HepG2 (cell line): ENCODE measurements around the gene ALS2CL. TPM values are rescaled to one million over a fixed set of nuclear protein-coding genes. Genes with fewer than 3 reads are reported as not detected.

ENCODE experiments used
- ATAC-seq: fragments of 200-7000 bp; cut with Tn5 transposase; 3 replicates; pipeline ENCODE4 v1.9.1; 2020; ENCODE audit warnings: mild to moderate bottlenecking, moderate library complexity
- BruUV-seq: library from RNA; stranded (reverse); fragments of 400-500 nt; replicated peaks from 2 replicates; lab custom pipeline; 2021; lab: Mats Ljungman, UMichigan
- CTCF ChIA-PET: fragments of 300-600 bp; formaldehyde crosslinking; extraction: SDS; loops from one replicate; lab custom pipeline; 2021; ENCODE audit warnings: low total read pairs, inconsistent platforms, low intra/inter-chr PET ratio; lab: Yijun Ruan, JAX
- POLR2A ChIA-PET: fragments of 350-600 bp; sonication (Branson Sonifier 250); formaldehyde crosslinking; loops from one replicate; lab custom pipeline; 2020; ENCODE audit warnings: antibody characterized with exemption, inconsistent platforms; lab: Yijun Ruan, JAX
- DNase-seq: peaks from one replicate; pipeline ENCODE4 v3.0.0-alpha.2; 2015; ENCODE audit warnings: low spot score
- FAIRE-seq: peaks from 3 replicates; lab custom pipeline; 2011; peaks lifted over from hg19 to GRCh38; lab: Jason Lieb, UNC
- H2AFZ ChIP-seq: one replicate; pipeline ENCODE4 v1.6.1; 2011; ENCODE audit warnings: low read length, inconsistent platforms
- H3K27ac ChIP-seq: fragments of 300-600 bp; 3 replicates; pipeline ENCODE4 v1.8.0; 2011; ENCODE audit warnings: mixed run types, mild to moderate bottlenecking, mixed read lengths, low read length, inconsistent platforms; ENCODE audit not compliant: insufficient read depth; ENCODE audit errors: extremely low read length
- H3K27me3 ChIP-seq, 2 experiments: fragments of 200-600 bp in 1 of 2; 2 replicates in 1 of 2; 3 replicates in 1 of 2; pipeline versions ENCODE4 v1.6.0 to v1.8.0; 2011; ENCODE audit warnings: low read length in 2 of 2, mild to moderate bottlenecking in 2 of 2, moderate library complexity in 2 of 2, inconsistent platforms in 1 of 2; ENCODE audit not compliant: insufficient read depth in 2 of 2, control insufficient read depth in 1 of 2
- H3K36me3 ChIP-seq, 2 experiments: fragments of 200-600 bp in 1 of 2; replicated peaks in 1 of 2; 2 replicates in 1 of 2; 3 replicates in 1 of 2; pipeline versions ENCODE4 v1.5.1 to v1.8.0; 2011; ENCODE audit warnings: low read length in 2 of 2, inconsistent platforms in 1 of 2; ENCODE audit not compliant: insufficient read depth in 2 of 2, control insufficient read depth in 1 of 2
- H3K4me1 ChIP-seq: 2 replicates; pipeline ENCODE4 v1.5.1; 2012; ENCODE audit warnings: low read length, inconsistent platforms; ENCODE audit not compliant: insufficient read depth
- H3K4me2 ChIP-seq: 2 replicates; pipeline ENCODE4 v1.6.0; 2011; ENCODE audit warnings: low read depth, low read length, inconsistent platforms
- H3K4me3 ChIP-seq, 3 experiments: fragments of 200-600 bp in 1 of 3; sonication (generic), shearing (Covaris generic) in 1 of 3; replicated peaks in 1 of 3; 2 replicates each; pipeline ENCODE4 v1.5.1; 2011 to 2016; ENCODE audit warnings: low read length in 3 of 3, inconsistent platforms in 2 of 3, low read depth in 2 of 3, mild to moderate bottlenecking in 2 of 3, control low read depth in 1 of 3, mixed read lengths in 1 of 3; ENCODE audit not compliant: insufficient read depth in 1 of 3
- H3K79me2 ChIP-seq: one replicate; pipeline ENCODE4 v1.6.1; 2011; ENCODE audit warnings: low read length, inconsistent platforms; ENCODE audit not compliant: insufficient read depth
- H3K9ac ChIP-seq: 2 replicates; pipeline ENCODE4 v1.6.0; 2011; ENCODE audit warnings: mild to moderate bottlenecking, low read depth, low read length, inconsistent platforms; ENCODE audit not compliant: insufficient read depth
- H3K9me3 ChIP-seq: 2 replicates; pipeline ENCODE4 v1.5.1; 2012; ENCODE audit warnings: mild to moderate bottlenecking, low read length
- H4K20me1 ChIP-seq: 2 replicates; pipeline ENCODE4 v1.6.0; 2011; ENCODE audit warnings: inconsistent platforms, mild to moderate bottlenecking, low read length, moderate library complexity; ENCODE audit not compliant: insufficient read depth
- CBX1 ChIP-seq: IDR thresholded peaks from one replicate; pipeline ENCODE4 v1.6.1; 2016; ENCODE audit warnings: antibody characterized with exemption, low read depth
- CTCF ChIP-seq: sonication (generic); formaldehyde crosslinking; IDR thresholded peaks from 2 replicates; pipeline ENCODE4 v1.5.0; 2020; ENCODE audit warnings: mild to moderate bottlenecking, missing genetic modification reagents, moderate library complexity
- MAZ ChIP-seq, 2 experiments: sonication (generic) in 1 of 2; formaldehyde crosslinking in 1 of 2; IDR thresholded peaks; 2 replicates each; pipeline versions ENCODE4 v1.5.0 to v1.6.1; 2012 to 2020; ENCODE audit warnings: low read depth in 2 of 2, mild to moderate bottlenecking in 2 of 2, borderline replicate concordance in 1 of 2, improper control_type of control experiment in 1 of 2, low read length in 1 of 2, missing genetic modification reagents in 1 of 2, moderate library complexity in 1 of 2
- PCBP1 ChIP-seq: fragments of 200-400 bp; formaldehyde crosslinking; IDR thresholded peaks from 2 replicates; pipeline ENCODE4 v1.6.1; 2017; ENCODE audit warnings: mild to moderate bottlenecking, low read depth, low read length, borderline replicate concordance
- STAG1 ChIP-seq: sonication (generic); formaldehyde crosslinking; IDR thresholded peaks from 2 replicates; pipeline ENCODE4 v1.4.0; 2020; ENCODE audit warnings: missing genetic modification reagents
- ZNF570 ChIP-seq: sonication (generic); formaldehyde crosslinking; IDR thresholded peaks from 2 replicates; pipeline ENCODE4 v1.4.0; 2020; ENCODE audit warnings: mild to moderate bottlenecking, missing genetic modification reagents, borderline replicate concordance
- ZNF589 ChIP-seq: sonication (generic); formaldehyde crosslinking; conservative IDR thresholded peaks from 2 replicates; pipeline ENCODE4 v1.8.0; 2022; ENCODE audit warnings: mild to moderate bottlenecking, moderate library complexity, missing genetic modification reagents
- WGBS: methylation state at CpG from one replicate; pipeline ENCODE4 v1.1.6; 2017; ENCODE audit warnings: low lambda C conversion rate; 5-methylcytosine and 5-hydroxymethylcytosine counted together
- in situ Hi-C: cut with HindIII; loops from 2 replicates; pipeline ENCODE4 v1.10.0; 2017; ENCODE audit warnings: low pct_unique_long_range_greater_than_20kb; ENCODE audit not compliant: extremely low pct_ligation_motif_present
- intact Hi-C: fragments of 100-400 bp; cut with micrococcal nuclease; formaldehyde crosslinking; loops from one replicate; pipeline ENCODE4 v1.10.0; 2022; ENCODE audit not compliant: unreplicated experiment
- polyA plus RNA-seq, 8 experiments: library from polyadenylated mRNA; depleted of rRNA in 3 of 8; stranded (reverse) in 7 of 8; unstranded in 1 of 8; fragments of >200 nt; fragmentation: Illumina TruSeq in 4 of 8; extraction: Trizol in 4 of 8; gene quantifications; 2 replicates each; pipeline versions ENCODE4 v1.2.1 to v1.2.3, GENCODE V29; 2011 to 2016; ENCODE audit warnings: low read depth in 4 of 8, missing spikeins in 1 of 8, mixed read lengths in 1 of 8; ENCODE audit not compliant: insufficient read depth in 1 of 8
- total RNA-seq, 5 experiments: library from RNA; depleted of rRNA; stranded (reverse); fragments of >200 nt; fragmentation: Illumina TruSeq; extraction: Trizol; gene quantifications; 2 replicates each; pipeline ENCODE4 v1.2.3, GENCODE V29; 2016; ENCODE audit warnings: low read depth in 1 of 5

Gene ALS2CL
- total and polyA plus RNA-seq, 2 of the 13 experiments (the other 11 are each of a cell fraction or from before 2014, with no cell fraction given), result not detected

- no peak overlapping the region for H3K4me3 ChIP-seq
- POLR2A ChIA-PET, result no interaction called here
- no peaks in the 10 kb centered on the region for H3K36me3 ChIP-seq
- TF ChIP-seq PCBP1 (no peak), ZNF570 (no peak), MAZ (IDR thresholded peaks at IDR 0.05; ENCODE audit: borderline replicate concordance, low read depth, low read length) (no peak), MAZ (CRISPR knock-in tag; IDR thresholded peaks at IDR 0.05; ENCODE audit: low read depth) (no peak), STAG1 (CRISPR knock-in tag) (peak; percentile 10; the same call in 1 of the 2 replicates), CTCF (CRISPR knock-in tag) (peak; percentile 27; the same call in 1 of the 2 replicates), CBX1 (no peak), ZNF589 (CRISPR knock-in tag) (no peak)
- TF ChIP-seq, all 625 proteins: peak for 2
- no peaks in the 10 kb centered on the region for H3K9me3 ChIP-seq
- 14% methylated on average over 8 of the region's 8 CpGs for WGBS
- H3K79me2 ChIP-seq, result no peaks in the 10 kb centered on the region
- H3K4me2 ChIP-seq, result no peak overlapping the region
- DNase-seq, result no peak
- CTCF ChIA-PET, result interaction anchor here (0.8 kb wide), 1 partner anchor 175 kb away, joined by 3 read pairs; no protein-coding TSS in a partner anchor
- H3K27me3 ChIP-seq, result peaks cover 3 to 34% of the 10 kb centered on the region in 2 experiments; a peak in 2 of 5 replicates
- H3K9ac ChIP-seq, result no peak overlapping the region
- no peak overlapping the region for H2AFZ ChIP-seq
- no peaks in the 10 kb centered on the region for H4K20me1 ChIP-seq
- H3K4me1 ChIP-seq, result no peaks in the 10 kb centered on the region
- no peak overlapping the region for H3K27ac ChIP-seq
- intact Hi-C loops, result no loop called here
- ATAC-seq, result peak; percentile 56
- in situ Hi-C loops, result loop anchor here (10.0 kb wide), 1 partner anchor 179 kb away; no protein-coding TSS in a partner anchor
- BruUV-seq, result no TSS peak
- no peak for FAIRE-seq
Observed at GRCh38 chr3:46663591-46664135, 29.8 kb downstream of the ALS2CL start.
